ENCODE measurements around the gene NQO2.
"Not testable (repeated sequence)": the region's sequence is repeated elsewhere in the genome, so short reads cannot be mapped to it uniquely, and the experiment has no call there.

The NQO2 gene

GRCh38 chr6:3041606-3042005 lies 41.9 kb downstream of the NQO2 start:
- DNase-seq = no peak

GRCh38 chr6:3045369-3045768 lies 45.7 kb downstream of the NQO2 start:
- DNase-seq = peak; percentile 64

- peak; percentile 15 for DNase-seq
Measured at GRCh38 chr6:3045777-3046176, 46.1 kb downstream of the NQO2 start.

- no peak for DNase-seq
Measured at GRCh38 chr6:3046295-3046694, 46.6 kb downstream of the NQO2 start.

GRCh38 chr6:3048009-3048408 lies 48.3 kb downstream of the NQO2 start:
- DNase-seq = not testable (repeated sequence)

- DNase-seq = peak; percentile 48
Measured at GRCh38 chr6:3052481-3053230, 53.0 kb downstream of the NQO2 start.

- DNase-seq = no peak
Measured at GRCh38 chr6:3053231-3053508, 53.5 kb downstream of the NQO2 start.

- DNase-seq = peak; percentile 63
Measured at GRCh38 chr6:3054229-3055157, 54.8 kb downstream of the NQO2 start.

- peak; percentile 51 for DNase-seq
Measured at GRCh38 chr6:3055158-3055499, 55.4 kb downstream of the NQO2 start.

- DNase-seq = no peak
Measured at GRCh38 chr6:3057063-3057770, 57.5 kb downstream of the NQO2 start.

- no peak for DNase-seq
Measured at GRCh38 chr6:3058957-3059356, 59.3 kb downstream of the NQO2 start.

- DNase-seq = not testable (repeated sequence)
Measured at GRCh38 chr6:3060092-3060491, 60.4 kb downstream of the NQO2 start.

GRCh38 chr6:3061501-3061941 lies 61.8 kb downstream of the NQO2 start:
- DNase-seq = peak; percentile 12

- DNase-seq = peak; percentile 58
Measured at GRCh38 chr6:3063340-3063732, 63.6 kb downstream of the NQO2 start.

GRCh38 chr6:3063733-3064700 lies 64.3 kb downstream of the NQO2 start:
- DNase-seq = peak; percentile 95

GRCh38 chr6:3068329-3069214 lies 68.9 kb downstream of the NQO2 start, which contains the start of gene RIPK1:
Gene RIPK1, plus strand, starts transcription at chr6:3068494. Its CDS starts 8,330 bp downstream, at chr6:3076824.
- peak; percentile 97 for DNase-seq

All from DMS53 (cell line).